GM12874 (cell line): ENCODE measurements around the gene CITED1.

Experiments used
- TF ChIP-seq, protein P1 (sequence below): IDR thresholded peaks from 2 replicates; pipeline ENCODE4 v1.5.1; 2011; ENCODE audit warnings: low read depth, mild to moderate bottlenecking, control low read depth, low read length, moderate library complexity; ENCODE audit not compliant: insufficient read depth

The CITED1 gene

DNA sequence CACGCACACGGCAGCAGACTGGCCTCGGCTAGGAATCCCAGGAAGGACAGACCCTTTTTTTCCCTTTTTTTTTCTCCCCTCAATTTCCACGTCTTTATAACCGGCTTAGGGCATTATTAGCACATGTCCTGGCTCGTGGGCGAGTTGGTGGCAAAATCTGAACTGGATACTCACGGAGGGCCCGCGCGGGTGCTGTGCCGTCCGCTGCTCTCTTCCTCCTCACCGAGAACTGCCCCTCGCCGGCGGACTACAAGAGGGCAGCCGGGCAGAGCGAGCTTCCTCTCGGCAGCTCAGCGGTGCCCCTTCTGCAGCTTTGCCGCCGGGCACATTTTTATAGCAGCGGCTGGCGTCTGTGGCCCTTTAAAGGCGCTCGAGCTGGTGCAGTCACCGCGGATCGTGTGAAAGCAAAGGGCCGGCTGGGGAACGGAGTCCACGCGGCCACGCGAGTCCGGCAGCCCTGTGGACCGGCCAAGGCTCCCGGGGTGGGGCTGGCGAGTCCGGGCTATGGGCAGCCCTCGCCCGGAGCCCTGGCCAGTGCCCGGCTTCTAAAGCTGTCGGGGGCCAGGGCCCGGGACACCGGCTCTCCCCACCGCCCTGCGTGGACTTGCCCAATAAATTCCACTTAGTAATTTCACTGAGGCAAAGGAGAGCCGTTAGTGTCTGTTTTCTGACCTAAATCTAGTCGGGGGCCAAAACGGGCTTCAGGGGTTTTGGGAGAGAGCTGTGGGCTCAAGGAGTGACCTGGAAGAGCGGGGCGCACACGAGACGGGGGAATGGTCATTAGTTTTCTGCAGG is 1.3 kb upstream of the CITED1 start:
- TF ChIP-seq, protein P1, sequence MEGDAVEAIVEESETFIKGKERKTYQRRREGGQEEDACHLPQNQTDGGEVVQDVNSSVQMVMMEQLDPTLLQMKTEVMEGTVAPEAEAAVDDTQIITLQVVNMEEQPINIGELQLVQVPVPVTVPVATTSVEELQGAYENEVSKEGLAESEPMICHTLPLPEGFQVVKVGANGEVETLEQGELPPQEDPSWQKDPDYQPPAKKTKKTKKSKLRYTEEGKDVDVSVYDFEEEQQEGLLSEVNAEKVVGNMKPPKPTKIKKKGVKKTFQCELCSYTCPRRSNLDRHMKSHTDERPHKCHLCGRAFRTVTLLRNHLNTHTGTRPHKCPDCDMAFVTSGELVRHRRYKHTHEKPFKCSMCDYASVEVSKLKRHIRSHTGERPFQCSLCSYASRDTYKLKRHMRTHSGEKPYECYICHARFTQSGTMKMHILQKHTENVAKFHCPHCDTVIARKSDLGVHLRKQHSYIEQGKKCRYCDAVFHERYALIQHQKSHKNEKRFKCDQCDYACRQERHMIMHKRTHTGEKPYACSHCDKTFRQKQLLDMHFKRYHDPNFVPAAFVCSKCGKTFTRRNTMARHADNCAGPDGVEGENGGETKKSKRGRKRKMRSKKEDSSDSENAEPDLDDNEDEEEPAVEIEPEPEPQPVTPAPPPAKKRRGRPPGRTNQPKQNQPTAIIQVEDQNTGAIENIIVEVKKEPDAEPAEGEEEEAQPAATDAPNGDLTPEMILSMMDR: no peak

DNA sequence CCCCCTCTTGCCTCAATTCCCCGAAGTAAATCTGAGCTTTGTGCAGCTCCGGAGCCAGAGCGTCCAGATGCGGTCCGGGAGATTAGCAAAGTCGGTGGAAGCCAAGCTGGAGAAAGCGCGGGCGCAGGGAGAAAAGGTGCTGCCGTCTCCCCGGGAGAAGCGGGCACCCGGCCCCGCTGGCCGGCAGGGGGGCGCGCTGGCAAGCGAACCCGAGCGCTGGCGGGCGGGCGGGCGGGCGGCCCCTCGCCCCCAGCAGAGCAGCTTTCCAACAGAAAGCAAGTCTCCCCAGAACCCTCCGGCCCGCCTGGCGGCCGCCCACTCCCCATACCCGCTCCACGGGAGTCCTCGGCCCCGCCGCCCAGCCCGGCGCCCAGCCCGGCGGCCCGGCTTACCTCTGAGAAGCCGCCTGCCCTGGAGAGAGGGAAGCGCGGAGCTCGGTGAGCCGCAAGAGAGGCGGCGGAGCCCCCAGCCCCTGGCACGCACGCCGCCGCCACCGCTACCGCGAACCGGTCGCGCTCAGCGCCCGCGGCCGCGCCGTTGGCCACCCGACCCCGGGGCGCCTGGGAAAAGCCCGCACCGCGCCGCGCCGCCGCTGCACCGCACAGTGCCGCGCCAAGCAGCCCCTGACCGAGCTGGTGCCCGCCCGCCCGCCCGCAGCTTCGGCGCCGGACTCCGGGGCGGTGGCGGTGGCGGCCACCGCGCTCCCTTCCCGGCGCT is 529 bp upstream of the CITED1 start:
- TF ChIP-seq, protein P1: no peak

DNA sequence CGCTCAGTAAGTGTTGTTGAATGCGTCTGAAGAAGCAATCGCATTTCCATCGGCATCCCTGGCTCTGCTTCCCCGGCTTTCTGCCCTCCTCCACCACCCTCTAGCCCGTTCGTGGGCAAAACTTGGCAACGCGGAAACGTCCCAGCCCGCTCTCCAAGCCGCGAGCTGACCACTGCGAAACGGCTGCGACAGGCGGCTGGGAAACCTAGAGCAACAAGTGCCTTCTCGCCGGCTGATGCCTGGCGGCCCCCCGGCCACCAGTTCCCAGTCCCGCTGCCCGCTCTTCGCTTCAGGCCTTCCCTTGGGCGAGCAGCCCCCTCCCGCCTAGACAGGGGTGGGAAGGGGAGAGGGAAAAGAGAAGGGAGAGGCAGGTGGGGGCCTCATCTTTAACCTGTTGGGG is 837 bp downstream of the CITED1 start:
- TF ChIP-seq, protein P1: no peak

DNA sequence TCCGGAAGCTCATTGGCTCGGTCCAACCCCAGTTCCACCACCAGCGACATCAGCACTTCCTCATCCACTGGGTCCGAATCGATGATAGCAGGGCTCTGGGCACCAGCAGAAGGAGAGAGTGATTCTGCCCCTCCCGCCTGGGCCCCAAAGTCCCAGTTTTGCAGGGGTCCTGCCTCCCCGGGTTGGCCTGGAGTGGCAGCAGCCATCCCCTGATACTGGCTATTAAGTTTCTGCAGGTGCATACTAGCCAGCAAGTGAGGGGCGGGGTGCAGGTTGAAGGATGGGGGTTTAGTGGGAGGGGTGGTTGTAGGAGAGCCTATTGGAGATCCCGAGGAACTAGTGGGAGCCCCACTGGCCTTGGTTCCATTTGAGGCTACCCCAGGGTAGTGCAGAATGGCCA is 3.9 kb downstream of the CITED1 start:
- TF ChIP-seq, protein P1: no peak

DNA sequence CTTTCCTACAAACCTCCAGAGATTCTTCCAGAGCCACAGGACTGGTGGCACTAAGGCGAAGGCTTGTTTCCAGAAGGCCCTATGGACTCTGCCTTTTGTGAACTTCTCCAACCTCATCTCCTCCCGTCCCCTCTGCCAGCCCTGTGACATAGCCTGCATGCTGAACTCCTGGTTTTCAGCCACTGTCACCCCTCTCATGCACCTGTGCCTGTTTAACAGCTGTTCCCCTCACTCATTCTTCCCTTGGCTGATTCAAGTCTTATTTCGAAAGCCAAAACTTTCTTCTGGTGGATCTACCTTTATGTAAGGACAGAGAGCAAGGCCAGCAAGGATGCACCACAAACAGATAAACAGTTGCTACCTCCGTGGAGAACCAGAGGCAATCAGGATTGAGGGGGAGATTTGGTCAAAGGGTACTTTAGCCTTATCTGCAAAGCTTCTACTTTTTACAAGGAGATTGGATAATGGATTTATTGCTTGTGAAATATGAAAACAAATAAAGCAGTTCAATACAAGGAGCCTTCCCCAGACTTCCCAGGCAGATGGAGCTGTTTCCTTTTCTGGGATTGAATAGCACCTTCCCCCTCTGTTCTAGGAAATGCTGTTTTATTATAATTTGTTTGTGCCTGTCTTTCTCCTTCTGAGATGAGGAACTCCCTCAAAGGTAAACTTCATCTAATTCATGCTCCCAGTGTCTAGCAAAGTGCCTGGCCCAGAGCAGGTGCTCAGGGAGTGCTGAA is 5.7 kb downstream of the CITED1 start:
- TF ChIP-seq, protein P1: no peak

DNA sequence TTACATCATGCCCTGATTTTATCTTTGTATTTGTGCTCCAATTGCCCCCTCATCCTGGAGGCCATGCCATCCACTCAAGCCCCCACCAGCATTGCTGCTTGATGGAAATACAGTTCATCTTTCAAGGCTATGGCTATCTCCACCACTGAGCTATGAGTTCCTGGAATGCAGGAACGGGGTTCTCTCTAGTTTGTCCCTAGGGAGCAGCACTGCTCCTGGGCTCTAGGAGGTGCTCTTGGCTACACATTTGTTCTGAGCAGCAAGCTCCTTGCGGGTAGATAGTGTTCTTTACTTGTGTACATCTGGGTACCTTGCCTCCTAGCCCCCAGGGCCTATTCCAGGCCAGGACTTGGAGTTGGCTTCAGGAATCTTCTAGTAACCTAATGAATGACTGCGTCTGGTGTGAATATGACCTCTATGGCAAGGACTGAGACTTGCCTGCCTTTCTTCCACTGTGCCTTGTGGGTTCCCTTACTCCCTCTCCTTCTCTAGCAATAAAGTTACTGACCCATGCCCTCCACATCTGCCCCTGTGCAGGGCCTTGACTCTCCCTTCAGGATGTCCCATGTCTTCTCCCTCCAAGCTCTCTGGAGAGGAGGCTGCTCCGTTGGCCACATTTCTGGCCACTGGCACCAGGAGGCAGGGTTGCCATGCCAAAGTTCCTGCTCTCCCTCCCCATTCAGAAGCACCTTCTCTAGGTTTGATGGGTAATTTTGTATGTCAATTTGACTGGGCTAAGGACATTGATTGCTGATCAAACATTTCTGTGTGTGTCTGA is 7.6 kb downstream of the CITED1 start:
- TF ChIP-seq, protein P1: peak; percentile 47
